ENCODE data around the gene CASR.

The CASR gene

DNA sequence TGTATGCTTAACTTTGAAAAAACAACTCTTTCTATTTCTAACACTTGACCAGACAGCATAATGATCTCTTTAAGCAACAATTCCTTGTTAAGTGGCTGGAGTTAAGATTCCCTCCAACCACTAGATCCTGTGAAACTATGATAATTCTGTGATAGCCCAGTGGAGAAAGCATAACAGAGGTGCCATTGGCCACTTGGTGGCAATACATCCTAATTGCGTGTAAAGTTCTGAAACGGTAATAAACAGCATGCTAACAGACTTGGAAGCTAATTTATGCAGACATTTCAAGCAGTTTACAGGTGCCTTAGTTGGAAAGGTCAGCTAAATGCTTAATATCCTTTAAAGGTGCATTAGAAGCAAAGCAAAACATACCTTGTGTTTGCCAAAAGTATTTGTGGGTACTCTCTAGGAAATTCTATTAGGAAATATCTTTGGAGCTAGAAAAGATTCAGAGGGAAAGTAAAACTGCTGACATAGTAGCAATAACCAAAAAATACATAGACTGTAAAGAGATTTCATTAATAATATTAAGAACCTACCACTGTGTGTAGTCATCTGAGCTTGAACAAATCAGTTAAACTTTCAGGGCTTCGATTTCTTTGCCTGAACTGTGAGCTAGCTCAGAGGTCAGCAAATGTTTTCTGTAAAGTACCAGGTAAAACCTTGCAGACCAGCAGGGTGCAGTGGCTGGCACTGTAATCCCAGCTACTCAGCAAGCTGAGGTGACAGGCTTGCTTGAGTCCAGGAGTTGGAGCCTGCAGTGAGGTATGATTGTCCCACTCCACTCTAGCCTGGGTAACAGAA lies 122.6 kb downstream of the CASR start:
- no peaks in the 10 kb centered on the region for H3K9me3 Mint-ChIP-seq
- H3K4me3 Mint-ChIP-seq, result no peak overlapping the region
- no peaks in the 10 kb centered on the region for H3K4me1 Mint-ChIP-seq
- H3K27ac Mint-ChIP-seq, result no peak overlapping the region
- no peaks in the 10 kb centered on the region for H3K27me3 Mint-ChIP-seq
- ATAC-seq (peak; percentile 58), DNase-seq (no peak)

DNA sequence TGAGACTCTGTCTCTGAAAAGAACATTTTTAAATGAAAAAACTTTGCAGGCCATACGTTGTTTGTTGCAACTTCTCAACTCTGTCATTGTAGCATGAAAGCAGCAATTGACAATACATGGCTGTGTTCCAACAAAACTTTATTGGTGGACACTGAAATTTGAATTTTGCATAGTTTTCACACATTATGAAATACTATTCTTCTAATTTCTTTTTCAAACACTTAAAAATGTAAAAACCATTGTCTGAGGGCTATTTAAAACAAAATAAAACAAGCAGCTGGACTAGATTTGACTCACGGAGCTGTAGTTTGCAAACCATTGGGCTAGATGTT lies 123.1 kb downstream of the CASR start:
- no peak overlapping the region for H3K4me3 Mint-ChIP-seq

DNA sequence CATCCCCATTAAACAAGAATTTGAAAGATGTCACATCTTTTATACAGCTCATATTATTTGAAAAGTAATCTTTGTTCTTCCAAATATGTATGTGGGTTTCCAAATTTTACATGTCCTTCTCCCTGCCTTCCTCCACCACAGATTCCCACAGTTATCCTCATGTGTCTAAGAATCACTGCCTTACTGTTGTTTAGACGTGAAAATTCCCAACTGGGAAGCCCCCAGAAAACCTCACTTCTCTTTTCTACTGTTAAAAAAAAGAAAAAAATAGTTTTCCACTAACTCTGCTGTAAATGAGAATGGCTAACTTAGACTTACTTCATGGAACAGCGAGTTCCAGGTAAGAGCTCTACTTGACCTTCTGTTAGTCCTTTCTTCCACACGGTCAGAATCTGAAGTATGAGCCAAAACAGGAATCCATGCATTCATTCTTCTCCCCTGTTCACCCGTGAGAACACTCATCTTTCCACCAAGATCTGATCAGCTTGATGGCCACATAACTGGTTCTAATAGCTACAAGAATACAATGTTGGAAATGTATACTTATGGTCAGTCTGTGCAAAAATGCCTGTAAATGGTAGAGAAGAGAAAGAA lies 123.7 kb downstream of the CASR start:
- Mint-ChIP-seq H3K27me3 (no peaks in the 10 kb centered on the region), H3K4me3 (no peak overlapping the region), H3K9me3 (no peaks in the 10 kb centered on the region), H3K27ac (no peak overlapping the region), H3K4me1 (no peaks in the 10 kb centered on the region)
- DNase-seq (no peak), ATAC-seq (no peak)

More for the DNA sequence above, 123.1 kb downstream of the CASR start:
- no peak for ATAC-seq
- no peak for DNase-seq
- no peaks in the 10 kb centered on the region for H3K27me3 Mint-ChIP-seq
- no peaks in the 10 kb centered on the region for H3K9me3 Mint-ChIP-seq
- no peaks in the 10 kb centered on the region for H3K4me1 Mint-ChIP-seq
- H3K27ac Mint-ChIP-seq, result no peak overlapping the region

DNA sequence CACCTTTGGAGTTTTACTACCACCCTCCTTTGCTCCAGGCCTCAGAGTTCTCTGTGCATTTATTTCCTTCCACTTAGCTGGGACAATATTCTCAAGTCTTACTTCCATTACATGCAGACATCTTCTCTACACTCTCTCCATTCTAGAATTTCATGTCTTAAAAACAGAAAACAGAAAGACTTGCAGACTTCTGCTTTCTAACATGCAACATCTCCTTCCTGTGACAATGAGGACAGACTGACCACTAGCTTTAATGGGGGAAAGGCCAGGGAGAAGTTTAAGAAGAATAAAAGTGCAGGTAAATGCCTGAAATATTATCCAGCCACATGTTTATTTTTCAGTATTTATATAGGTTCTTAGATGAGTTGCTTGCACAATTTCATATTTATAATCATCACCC lies 124.5 kb downstream of the CASR start:
- no peaks in the 10 kb centered on the region for H3K27me3 Mint-ChIP-seq
- DNase-seq (no peak), ATAC-seq (no peak)
- H3K9me3 Mint-ChIP-seq, result no peaks in the 10 kb centered on the region
- no peak overlapping the region for H3K4me3 Mint-ChIP-seq
- no peak overlapping the region for H3K27ac Mint-ChIP-seq
- peaks cover 5% of the 10 kb centered on the region for H3K4me1 Mint-ChIP-seq

DNA sequence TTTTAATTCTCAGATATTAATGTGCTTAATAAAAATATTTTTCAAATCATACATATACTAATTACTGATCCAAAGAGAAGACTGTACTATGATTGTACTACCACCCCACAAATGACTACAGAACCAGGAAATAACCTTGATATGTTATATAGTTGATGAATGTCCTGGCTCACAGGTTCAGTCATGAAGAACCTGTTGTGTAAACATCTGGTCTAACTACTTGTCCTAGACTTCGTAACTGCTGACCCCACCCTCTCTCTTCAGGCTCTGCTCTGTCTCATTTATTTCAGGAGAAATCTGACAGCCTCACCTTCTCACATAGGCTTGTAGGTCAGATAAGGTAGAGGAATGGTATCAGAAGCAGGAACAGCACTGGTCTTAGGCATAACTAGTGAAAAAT lies 126.9 kb downstream of the CASR start:
- DNase-seq, result no peak
- H3K27me3 Mint-ChIP-seq, result peaks cover 2% of the 10 kb centered on the region
- peak overlapping the region in 1 of 2 donors; percentile 9 for H3K27ac Mint-ChIP-seq
- no peak for ATAC-seq
- H3K9me3 Mint-ChIP-seq, result no peaks in the 10 kb centered on the region
- H3K4me1 Mint-ChIP-seq, result peaks cover 7% of the 10 kb centered on the region
- H3K4me3 Mint-ChIP-seq, result no peak overlapping the region

DNA sequence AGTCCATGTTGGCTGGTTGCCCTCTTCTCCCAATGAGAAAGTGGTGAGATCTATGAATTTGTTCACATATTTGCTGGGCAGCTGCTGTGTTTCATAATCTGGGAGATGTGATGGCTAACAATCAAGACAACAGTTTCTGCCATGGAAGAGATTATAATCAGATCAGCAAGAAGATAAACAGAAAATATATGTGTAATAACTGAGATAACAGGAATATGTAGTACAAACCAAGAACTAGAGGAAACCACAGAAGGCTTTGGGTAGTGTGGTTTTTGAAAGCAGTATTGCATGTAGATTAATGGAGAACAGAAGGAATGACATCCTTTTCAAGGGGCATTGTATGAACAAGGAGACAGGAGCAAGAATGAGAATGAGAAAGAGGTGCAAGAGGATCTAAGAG lies 129.4 kb downstream of the CASR start:
- H3K4me3 Mint-ChIP-seq, result no peak overlapping the region
- peaks cover 0 to 1% of the 10 kb centered on the region in 2 donors for H3K9me3 Mint-ChIP-seq
- peaks cover 7% of the 10 kb centered on the region for H3K4me1 Mint-ChIP-seq
- H3K27me3 Mint-ChIP-seq, result peaks cover 10% of the 10 kb centered on the region
- no peak for DNase-seq
- no peak overlapping the region for H3K27ac Mint-ChIP-seq
- no peak for ATAC-seq

DNA sequence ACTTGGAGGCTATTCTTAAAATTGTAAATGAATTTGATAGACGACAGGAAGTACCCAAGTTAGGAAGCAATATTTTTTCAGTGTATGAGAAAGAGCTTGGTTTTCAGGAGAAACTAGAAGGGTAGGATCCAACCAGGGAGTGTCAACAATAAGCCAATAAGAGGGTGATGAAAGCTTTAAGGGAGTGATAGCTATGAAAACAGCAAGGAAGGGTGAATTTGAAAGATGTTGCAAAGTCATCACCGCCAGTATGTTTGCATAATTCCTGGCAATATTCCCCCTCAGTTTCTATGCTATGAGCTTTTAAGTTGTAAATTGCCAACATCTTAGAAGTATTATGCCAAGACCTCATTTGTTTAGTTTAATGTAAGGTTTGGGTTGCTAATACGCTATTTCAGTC lies 129.8 kb downstream of the CASR start:
- Mint-ChIP-seq H3K4me1 (peaks cover 10% of the 10 kb centered on the region), H3K9me3 (peaks cover 0 to 6% of the 10 kb centered on the region in 2 donors), H3K27ac (no peak overlapping the region), H3K27me3 (peaks cover 10% of the 10 kb centered on the region), H3K4me3 (no peak overlapping the region)
- DNase-seq (no peak), ATAC-seq (no peak)

DNA sequence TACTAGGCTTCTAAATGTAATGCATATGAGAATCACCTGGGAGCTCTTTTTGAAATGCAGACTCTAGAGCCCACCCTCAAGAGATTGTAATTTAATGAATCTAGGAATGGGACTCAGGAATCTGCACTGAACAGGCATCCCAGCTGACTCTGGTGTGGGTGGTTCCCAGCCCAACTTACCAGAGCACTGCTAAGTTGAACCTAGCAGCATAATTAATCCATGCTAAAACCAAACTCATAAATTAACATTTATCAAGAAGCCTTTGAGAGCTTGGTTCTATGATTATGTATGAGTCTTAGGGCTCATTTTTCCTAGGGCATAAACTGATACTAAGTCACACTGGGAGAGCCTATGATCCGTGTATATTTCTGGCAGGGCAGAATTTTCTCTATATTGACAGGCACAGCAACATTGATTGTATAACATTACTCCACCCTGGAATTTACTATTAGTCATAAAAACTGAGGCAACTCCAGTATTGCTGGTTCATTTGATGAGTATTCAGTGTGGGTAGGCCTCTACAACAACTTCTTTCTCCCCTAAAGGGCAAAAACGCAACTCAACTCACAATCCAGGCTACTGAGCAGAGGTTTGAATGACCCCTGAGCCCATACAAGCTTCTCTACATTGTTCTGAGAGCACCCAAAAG lies 130.9 kb downstream of the CASR start:
- no peak overlapping the region for H3K4me3 Mint-ChIP-seq
- H3K27ac Mint-ChIP-seq, result no peak overlapping the region
- ATAC-seq, result no peak
- peaks cover 0 to 14% of the 10 kb centered on the region in 2 donors for H3K9me3 Mint-ChIP-seq
- H3K27me3 Mint-ChIP-seq, result peaks cover 10% of the 10 kb centered on the region
- peaks cover 13% of the 10 kb centered on the region for H3K4me1 Mint-ChIP-seq
- DNase-seq, result no peak

DNA sequence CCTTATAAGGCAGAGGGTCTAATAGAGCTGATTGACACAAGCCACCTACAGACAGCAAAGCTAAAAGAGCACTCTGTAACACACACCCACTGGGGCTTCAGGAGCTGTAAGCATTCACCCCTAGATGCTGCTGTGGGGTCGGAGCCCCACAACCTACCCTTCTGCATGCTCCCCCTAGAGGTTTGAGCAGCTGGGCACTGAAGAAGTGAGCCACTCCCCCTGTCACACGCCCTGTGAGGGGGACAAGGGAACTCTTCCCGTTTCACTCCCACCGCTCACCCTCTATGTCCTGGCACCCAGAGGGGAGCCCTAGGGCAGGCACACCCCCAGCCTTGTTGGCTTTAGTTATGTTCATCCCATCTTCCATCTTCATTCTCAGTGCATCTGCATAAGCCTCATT lies 132.2 kb downstream of the CASR start:
- Mint-ChIP-seq H3K27ac (no peak overlapping the region), H3K9me3 (peaks cover 0 to 14% of the 10 kb centered on the region in 2 donors), H3K27me3 (peaks cover 10% of the 10 kb centered on the region), H3K4me3 (no peak overlapping the region), H3K4me1 (peaks cover 13% of the 10 kb centered on the region)
- no peak for ATAC-seq
- no peak for DNase-seq

DNA sequence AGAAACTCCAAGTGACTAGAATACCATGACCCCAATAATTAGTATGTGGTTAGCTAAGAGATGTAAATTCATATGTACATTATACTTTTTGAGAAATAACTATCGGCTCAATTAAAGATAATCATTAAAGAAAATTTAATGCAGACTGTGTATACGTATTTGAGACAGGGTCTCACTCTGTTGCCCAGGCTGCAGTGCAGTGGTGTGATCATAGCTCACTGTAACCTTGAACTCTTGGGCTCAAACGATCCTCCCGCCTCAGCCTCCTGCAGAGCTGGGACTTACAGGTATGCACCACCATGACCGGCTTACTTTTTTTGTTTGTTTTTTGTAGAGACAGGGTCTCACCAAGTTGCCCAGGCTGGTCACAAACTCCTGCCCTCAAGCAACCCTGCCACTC lies 132.9 kb downstream of the CASR start:
- no peak for ATAC-seq
- Mint-ChIP-seq H3K27ac (no peak overlapping the region), H3K9me3 (peaks cover 0 to 14% of the 10 kb centered on the region in 2 donors), H3K4me1 (peaks cover 19% of the 10 kb centered on the region), H3K27me3 (peaks cover 10% of the 10 kb centered on the region), H3K4me3 (no peak overlapping the region)
- no peak for DNase-seq

DNA sequence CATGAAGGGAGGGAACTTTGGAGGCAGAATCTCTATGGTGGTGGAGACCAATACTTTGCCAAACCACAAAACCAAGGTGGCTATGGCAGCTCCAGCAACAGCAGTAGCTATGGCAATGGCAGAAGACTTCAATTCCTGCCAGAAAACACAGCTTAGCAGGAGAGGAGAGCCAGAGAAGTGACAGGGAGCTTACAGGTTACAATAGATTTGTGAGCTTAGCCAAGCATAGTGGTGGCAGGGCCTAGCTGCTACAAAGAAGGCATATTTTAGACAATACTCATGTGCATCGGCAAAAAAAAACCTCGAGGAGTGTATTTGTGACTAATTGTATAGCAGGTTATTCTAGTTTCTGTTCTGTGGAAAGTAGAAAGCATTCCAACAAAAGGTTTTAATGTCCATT lies 135.2 kb downstream of the CASR start:
- peaks cover 31% of the 10 kb centered on the region for H3K4me1 Mint-ChIP-seq
- no peak for DNase-seq
- ATAC-seq, result no peak
- H3K4me3 Mint-ChIP-seq, result no peak overlapping the region
- H3K9me3 Mint-ChIP-seq, result peaks cover 4 to 14% of the 10 kb centered on the region in 2 donors
- H3K27me3 Mint-ChIP-seq, result peaks cover 10% of the 10 kb centered on the region
- H3K27ac Mint-ChIP-seq, result no peak overlapping the region

DNA sequence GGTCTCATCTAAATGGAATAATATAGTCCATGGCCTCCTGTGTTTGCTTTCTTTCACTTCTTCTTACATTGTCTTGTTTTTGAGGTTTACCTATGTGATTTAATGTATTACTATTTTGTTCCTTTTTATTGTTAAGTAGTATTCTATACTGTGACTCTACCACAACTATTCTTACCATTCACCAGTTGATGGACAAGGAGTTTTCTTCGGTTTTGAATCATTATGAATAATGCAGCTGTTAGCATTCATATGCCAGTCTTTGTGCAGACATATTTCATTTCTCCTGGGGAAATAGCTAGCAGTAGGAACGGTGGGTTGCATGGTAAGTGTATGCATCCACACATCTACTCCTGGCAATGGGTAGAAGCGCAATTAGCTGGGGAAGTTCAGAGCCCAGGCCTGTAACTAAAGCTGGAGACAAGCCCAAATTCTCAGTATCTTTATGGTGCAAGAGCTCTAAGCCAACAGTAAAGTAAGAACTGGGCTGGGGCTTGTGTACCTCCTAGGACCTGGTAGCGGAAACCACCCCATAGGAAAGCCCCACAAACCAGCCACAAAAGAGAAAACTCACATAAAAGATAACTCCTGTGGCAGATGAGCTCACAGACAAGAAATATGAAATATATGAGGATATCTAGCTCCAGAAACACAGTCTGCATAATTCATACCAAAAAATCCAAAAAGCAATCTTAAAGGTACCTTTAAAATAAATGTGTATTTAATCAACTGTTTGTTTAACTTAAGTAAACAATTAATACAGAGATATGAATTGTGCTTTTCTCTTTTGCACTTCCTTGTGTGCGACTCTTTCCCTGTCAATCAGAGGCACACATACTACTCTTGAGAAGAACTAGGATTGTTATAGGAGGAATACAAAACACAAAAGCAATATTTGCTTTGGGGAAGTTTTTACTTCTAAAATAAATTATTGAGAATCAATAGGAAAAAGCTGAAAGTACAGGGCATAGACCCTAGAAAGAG lies 138.9 kb downstream of the CASR start:
- ATAC-seq (peak; percentile 99), DNase-seq (peak; percentile 39 to 62)
- peak overlapping the region in 1 of 2 donors; percentile 84 for H3K27ac Mint-ChIP-seq
- H3K4me3 Mint-ChIP-seq, result peak overlapping the region; percentile 0 to 3
- H3K4me1 Mint-ChIP-seq, result peaks cover 35% of the 10 kb centered on the region
- H3K27me3 Mint-ChIP-seq, result peaks cover 13% of the 10 kb centered on the region
- peaks cover 4 to 14% of the 10 kb centered on the region in 2 donors for H3K9me3 Mint-ChIP-seq

DNA sequence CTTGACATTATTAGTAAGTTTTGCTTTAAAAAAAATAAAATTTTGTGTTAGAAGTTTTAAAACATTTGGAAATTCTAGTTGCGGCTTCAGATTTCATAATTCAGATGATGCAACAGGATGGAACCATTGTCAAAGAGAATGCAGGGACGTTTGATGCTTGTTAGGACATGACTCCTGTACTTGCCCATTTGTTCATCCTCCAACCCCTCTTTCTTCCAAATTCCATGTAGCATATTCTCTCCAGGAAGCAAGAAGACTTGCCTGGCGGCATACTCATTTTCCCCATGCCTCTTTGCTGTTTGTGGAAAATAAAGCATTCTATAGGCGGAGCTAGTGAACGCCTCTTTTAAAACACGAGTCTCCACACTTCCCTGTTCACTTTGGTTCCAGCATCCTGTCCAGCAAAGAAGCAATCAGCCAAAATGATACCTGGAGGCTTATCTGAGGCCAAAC lies 141.4 kb downstream of the CASR start, which contains the start of gene CSTA:
TSS of gene CSTA (plus strand) at position 378 of the 453 bp plus-strand sequence. CDS start at position 423, 45 bp downstream.
- peaks cover 13% of the 10 kb centered on the region for H3K27me3 Mint-ChIP-seq
- H3K4me3 Mint-ChIP-seq, result no peak within 1 kb of the TSS
- H3K4me1 Mint-ChIP-seq, result peaks cover 30% of the 10 kb centered on the region
- DNase-seq (no peak), ATAC-seq (no peak)
- peaks cover 0 to 4% of the 10 kb centered on the region in 2 donors for H3K9me3 Mint-ChIP-seq
- no peak within 1 kb of the TSS for H3K27ac Mint-ChIP-seq

DNA sequence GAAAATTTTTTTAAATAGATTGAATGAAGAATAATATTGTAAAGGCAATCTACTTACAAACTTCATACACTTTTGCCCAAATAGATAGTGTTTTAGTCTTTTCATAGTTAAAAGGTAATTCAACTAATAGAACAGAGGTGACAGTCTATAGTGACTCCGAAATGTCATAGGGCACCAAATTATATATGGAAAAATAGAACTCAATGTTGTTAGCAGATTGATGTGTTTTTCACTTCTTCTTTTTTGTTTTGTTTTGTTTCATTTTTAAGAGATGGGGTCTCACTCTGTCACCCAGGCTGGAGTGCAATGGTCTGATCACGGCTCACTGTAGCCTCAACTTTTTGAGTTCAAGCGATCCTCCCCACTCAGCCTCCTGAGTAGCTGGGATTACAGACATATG lies 142.3 kb downstream of the CASR start:
- Mint-ChIP-seq H3K9me3 (peaks cover 0 to 4% of the 10 kb centered on the region in 2 donors), H3K27me3 (peaks cover 13% of the 10 kb centered on the region), H3K4me1 (peaks cover 29% of the 10 kb centered on the region), H3K4me3 (no peak overlapping the region), H3K27ac (no peak overlapping the region)
- ATAC-seq, result no peak
- DNase-seq, result no peak

DNA sequence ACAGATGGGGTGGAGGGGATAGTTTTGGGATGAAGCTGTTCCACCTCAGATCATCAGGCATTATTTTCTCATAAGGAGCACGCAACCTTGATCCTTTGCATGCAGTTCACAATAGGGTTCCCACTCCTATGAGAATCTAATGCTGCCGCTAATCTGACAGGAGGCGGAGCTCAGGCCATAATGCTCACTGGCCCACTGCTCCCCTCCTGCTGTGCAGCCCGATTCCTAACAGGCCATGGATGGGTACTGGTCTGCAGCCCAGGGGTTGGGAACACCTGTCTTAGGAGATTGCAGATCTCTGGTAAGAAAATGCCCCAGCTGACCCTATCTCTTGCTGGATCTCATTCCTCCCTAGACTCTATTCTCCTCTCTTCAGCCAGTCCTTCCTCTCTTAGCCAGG lies 148.4 kb downstream of the CASR start:
- ATAC-seq (no peak), DNase-seq (no peak)
- Mint-ChIP-seq H3K4me3 (no peak overlapping the region), H3K27ac (no peak overlapping the region), H3K27me3 (peaks cover 21% of the 10 kb centered on the region), H3K9me3 (no peaks in the 10 kb centered on the region), H3K4me1 (no peaks in the 10 kb centered on the region)
